Tibial nerve (tissue), 4 donors: Measurements from ENCODE around the gene MARVELD3. TPM values are rescaled to one million over a fixed set of nuclear protein-coding genes. Genes with fewer than 3 reads are reported as not detected.
A peak's percentile ranks its signal among the peaks of the same experiment; 100 is the strongest.

Experiments used
- DNase-seq, 2 donors: peaks; one replicate each; pipeline ENCODE4 v3.0.0-alpha.2; 2019; ENCODE audit warnings: low spot score in 2 of 2
- H3K27ac ChIP-seq, 4 donors: fragments of 200-600 bp; sonication (generic) in 3 of 4; one replicate each; pipeline ENCODE4 v1.5.1; 2017 to 2019; ENCODE audit warnings: mild to moderate bottlenecking in 1 of 4
- H3K27me3 ChIP-seq, 2 donors: fragments of 200-600 bp; sonication (generic) in 1 of 2; one replicate each; pipeline versions ENCODE4 v1.5.1 to v1.6.0; 2017 to 2019
- H3K36me3 ChIP-seq, 3 donors: fragments of 200-600 bp; sonication (generic); one replicate each; pipeline ENCODE4 v1.5.1; 2018 to 2019
- H3K4me1 ChIP-seq, 4 donors: fragments of 200-600 bp; sonication (generic) in 3 of 4; one replicate each; pipeline ENCODE4 v1.5.1; 2017 to 2019
- H3K4me3 ChIP-seq, 4 donors: fragments of 200-600 bp; sonication (generic) in 3 of 4; one replicate each; pipeline ENCODE4 v1.5.1; 2017 to 2019; ENCODE audit warnings: mild to moderate bottlenecking in 1 of 4, moderate library complexity in 1 of 4
- H3K9me3 ChIP-seq, 4 donors: fragments of 200-600 bp; sonication (generic) in 3 of 4; one replicate each; pipeline ENCODE4 v1.5.1; 2017 to 2019
- CTCF ChIP-seq, 5 experiments: fragments of 200-600 bp in 3 of 5; fragments of 450-650 bp in 2 of 5; sonication (generic) in 3 of 5; IDR thresholded peaks; one replicate each; pipeline ENCODE4 v1.5.1; 2016 to 2019; ENCODE audit warnings: antibody characterized with exemption in 5 of 5, mild to moderate bottlenecking in 3 of 5, moderate library complexity in 2 of 5
- EP300 ChIP-seq, 2 donors: sonication (generic); formaldehyde crosslinking; IDR thresholded peaks; one replicate each; pipeline ENCODE4 v1.6.1; 2017; ENCODE audit warnings: antibody characterized with exemption in 2 of 2, mild to moderate bottlenecking in 1 of 2
- POLR2A ChIP-seq, 2 donors: fragments of 450-650 bp; IDR thresholded peaks; one replicate each; pipeline ENCODE4 v1.6.1; 2017; ENCODE audit warnings: antibody characterized with exemption in 2 of 2, mild to moderate bottlenecking in 2 of 2, moderate library complexity in 2 of 2
- WGBS, 2 donors: methylation state at CpG; one replicate each; pipeline ENCODE4 v1.1.5; 2018; 5-methylcytosine and 5-hydroxymethylcytosine counted together
- total RNA-seq, 4 donors: library from RNA; depleted of rRNA; stranded (reverse); fragments of >200 nt; gene quantifications; one replicate each; pipeline ENCODE4 v1.1.0, GENCODE V29; 2016

The MARVELD3 gene
- total RNA-seq, 4 donors from 2014 or later = 0.60 TPM; not detected in 3

GRCh38 chr16:71628810-71629209, 2.8 kb downstream of the MARVELD3 start:
- no peaks in the 10 kb centered on the region for H3K9me3 ChIP-seq
- TF ChIP-seq EP300 (IDR thresholded peaks at IDR 0.05) (peak in 1 of 2 donors; percentile 17), POLR2A (IDR thresholded peaks at IDR 0.05) (no peak)
- peaks cover 0 to 18% (median 10%) of the 10 kb centered on the region in 4 donors for H3K4me1 ChIP-seq
- 13 to 31% methylated on average over 5 of the region's 5 CpGs for WGBS, 2 donors
- H3K27me3 ChIP-seq = peaks cover 2 to 35% of the 10 kb centered on the region in 2 donors
- no peaks in the 10 kb centered on the region for H3K36me3 ChIP-seq
- no peak overlapping the region for H3K4me3 ChIP-seq
- H3K27ac ChIP-seq = no peak overlapping the region
- no peak for DNase-seq

- Histone ChIP-seq H3K36me3 (no peaks in the 10 kb centered on the region), H3K4me3 (no peak overlapping the region), H3K27me3 (peaks cover 2 to 34% of the 10 kb centered on the region in 2 donors), H3K27ac (no peak overlapping the region), H3K9me3 (no peaks in the 10 kb centered on the region), H3K4me1 (peaks cover 0 to 18% (median 10%) of the 10 kb centered on the region in 4 donors)
- WGBS, 2 donors = 71 to 72% methylated on average over 11 of the region's 11 CpGs
- TF ChIP-seq CTCF (IDR thresholded peaks at IDR 0.05) = no peak
- TF ChIP-seq POLR2A (IDR thresholded peaks at IDR 0.05) = no peak
- no peak for TF ChIP-seq EP300 (IDR thresholded peaks at IDR 0.05)
- DNase-seq = no peak
Measured at GRCh38 chr16:71629278-71630016, 3.5 kb downstream of the MARVELD3 start.

GRCh38 chr16:71630808-71631207, 4.8 kb downstream of the MARVELD3 start:
- Histone ChIP-seq H3K27me3 (peaks cover 2 to 21% of the 10 kb centered on the region in 2 donors), H3K4me1 (peaks cover 0 to 16% (median 9%) of the 10 kb centered on the region in 4 donors), H3K36me3 (no peaks in the 10 kb centered on the region), H3K4me3 (no peak overlapping the region), H3K27ac (no peak overlapping the region), H3K9me3 (no peaks in the 10 kb centered on the region)
- no peak for TF ChIP-seq CTCF (IDR thresholded peaks at IDR 0.05)
- no peak for DNase-seq
- WGBS, 2 donors = 87 to 88% methylated on average over 4 of the region's 4 CpGs

- WGBS, 2 donors = 71 to 75% methylated on average over 4 of the region's 4 CpGs
- no peak for TF ChIP-seq CTCF (IDR thresholded peaks at IDR 0.05)
- no peak for TF ChIP-seq EP300 (IDR thresholded peaks at IDR 0.05)
- no peak for TF ChIP-seq POLR2A (IDR thresholded peaks at IDR 0.05)
- H3K27ac ChIP-seq = no peak overlapping the region
Measured at GRCh38 chr16:71631776-71632175, 5.8 kb downstream of the MARVELD3 start.

GRCh38 chr16:71635632-71636031, 9.6 kb downstream of the MARVELD3 start:
- peaks cover 0 to 11% (median 0%) of the 10 kb centered on the region in 3 donors for H3K36me3 ChIP-seq
- 15 to 22% methylated on average over 2 of the region's 2 CpGs for WGBS, 2 donors

More at GRCh38 chr16:71631776-71632175, 5.8 kb downstream of the MARVELD3 start:
- H3K36me3 ChIP-seq = no peaks in the 10 kb centered on the region
- no peak for DNase-seq
- H3K9me3 ChIP-seq = no peaks in the 10 kb centered on the region
- H3K27me3 ChIP-seq = peaks cover 2 to 11% of the 10 kb centered on the region in 2 donors
- H3K4me3 ChIP-seq = no peak overlapping the region
- H3K4me1 ChIP-seq = peaks cover 0 to 6% (median 0%) of the 10 kb centered on the region in 4 donors

More at GRCh38 chr16:71635632-71636031, 9.6 kb downstream of the MARVELD3 start:
- H3K4me1 ChIP-seq = no peaks in the 10 kb centered on the region
- H3K9me3 ChIP-seq = no peaks in the 10 kb centered on the region
- no peaks in the 10 kb centered on the region for H3K27me3 ChIP-seq
- H3K27ac ChIP-seq = peak overlapping the region in 1 of 4 donors; percentile 22
- no peak overlapping the region for H3K4me3 ChIP-seq
- TF ChIP-seq CTCF (IDR thresholded peaks at IDR 0.05) = no peak
- DNase-seq = no peak
